ENCODE measurements around the gene ATP13A4.

- TF ChIP-seq EP300 (IDR thresholded peaks at IDR 0.05; ENCODE audit: borderline replicate concordance) (no peak), REST (IDR thresholded peaks at IDR 0.05; ENCODE audit: low read depth) (no peak), CREB1 (IDR thresholded peaks at IDR 0.05; ENCODE audit: low read depth) (no peak), CEBPB (IDR thresholded peaks at IDR 0.05) (no peak)
- TF ChIP-seq, protein P1, sequence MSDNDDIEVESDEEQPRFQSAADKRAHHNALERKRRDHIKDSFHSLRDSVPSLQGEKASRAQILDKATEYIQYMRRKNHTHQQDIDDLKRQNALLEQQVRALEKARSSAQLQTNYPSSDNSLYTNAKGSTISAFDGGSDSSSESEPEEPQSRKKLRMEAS (IDR thresholded peaks at IDR 0.05) = no peak
Observed at GRCh38 chr3:193594946-193595689, 40.4 kb upstream of the ATP13A4 start.

Data from Ishikawa (cell line).